GM20000 (cell line): Measurements from ENCODE around the gene C20orf144.

ENCODE experiments used
- DNase-seq: peaks from one replicate; pipeline ENCODE4 v3.0.0; 2012; ENCODE audit warnings: low spot score
- CTCF ChIP-seq: IDR thresholded peaks from 2 replicates; pipeline ENCODE4 v1.5.1; 2012; ENCODE audit warnings: mild to moderate bottlenecking, control low read depth; ENCODE audit errors: extremely low read depth, missing control alignments

The C20orf144 gene

GRCh38 chr20:33704197-33704924 lies 42.2 kb downstream of the C20orf144 start:
- no peak for TF ChIP-seq CTCF
- no peak for DNase-seq

GRCh38 chr20:33707668-33708067 lies 45.5 kb downstream of the C20orf144 start:
- no peak for DNase-seq
- no peak for TF ChIP-seq CTCF

- TF ChIP-seq CTCF, result no peak
- no peak for DNase-seq
These were observed 47.3 kb downstream of the C20orf144 start for GRCh38 chr20:33709398-33709797.

GRCh38 chr20:33709905-33710541 lies 47.9 kb downstream of the C20orf144 start:
- TF ChIP-seq CTCF, result no peak
- DNase-seq, result no peak

- no peak for DNase-seq
- TF ChIP-seq CTCF, result no peak
These were observed 48.7 kb downstream of the C20orf144 start for GRCh38 chr20:33710681-33711445.

GRCh38 chr20:33711446-33711738 lies 49.3 kb downstream of the C20orf144 start:
- DNase-seq, result no peak
- TF ChIP-seq CTCF, result no peak
